Retinal pigment epithelial cell (primary cell): Measurements from ENCODE around the gene DDX17.

Experiments used
- DNase-seq: peaks from one replicate; pipeline ENCODE4 v3.0.0-alpha.2; 2010; ENCODE audit warnings: low read depth
- H3K4me3 ChIP-seq: 2 replicates; pipeline ENCODE4 v1.5.1; 2011; ENCODE audit warnings: mild to moderate bottlenecking, low read length, control low read depth, moderate library complexity
- CTCF ChIP-seq: conservative IDR thresholded peaks from 2 replicates; pipeline ENCODE4 v1.5.1; 2011; ENCODE audit warnings: low read depth, low read length, control low read depth, inconsistent platforms

Gene DDX17

GRCh38 chr22:38491707-38492348, 14.3 kb downstream of the DDX17 start:
- DNase-seq = no peak
- TF ChIP-seq CTCF = no peak

DNA sequence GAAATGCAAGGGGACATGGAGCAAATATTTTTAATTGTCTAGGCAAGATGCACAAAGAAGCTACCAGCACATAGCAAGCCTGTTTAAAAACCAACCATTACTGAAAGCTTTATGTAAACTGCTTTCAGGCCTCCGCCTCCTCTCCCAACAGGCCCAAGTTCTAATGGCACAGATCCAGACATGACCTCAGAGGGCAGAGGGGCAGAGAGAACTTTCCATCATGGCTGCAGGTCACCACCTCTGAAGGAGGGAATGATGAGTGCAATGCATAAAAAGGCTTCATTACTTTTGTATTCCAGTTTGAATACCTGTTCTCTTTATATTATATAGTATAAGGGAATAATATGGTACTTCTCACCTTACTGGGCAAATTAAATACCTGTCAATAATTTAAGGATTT, 15.2 kb downstream of the DDX17 start:
- DNase-seq = no peak
- H3K4me3 ChIP-seq = no peak overlapping the region
- no peak for TF ChIP-seq CTCF

More at GRCh38 chr22:38491707-38492348, 14.3 kb downstream of the DDX17 start:
- H3K4me3 ChIP-seq = no peak overlapping the region

GRCh38 chr22:38490475-38490874, 15.6 kb downstream of the DDX17 start:
- TF ChIP-seq CTCF = no peak
- H3K4me3 ChIP-seq = no peak overlapping the region
- no peak for DNase-seq

- TF ChIP-seq CTCF = no peak
- no peak for DNase-seq
- no peak overlapping the region for H3K4me3 ChIP-seq
These were observed 16.5 kb downstream of the DDX17 start for GRCh38 chr22:38489561-38490145.

DNA sequence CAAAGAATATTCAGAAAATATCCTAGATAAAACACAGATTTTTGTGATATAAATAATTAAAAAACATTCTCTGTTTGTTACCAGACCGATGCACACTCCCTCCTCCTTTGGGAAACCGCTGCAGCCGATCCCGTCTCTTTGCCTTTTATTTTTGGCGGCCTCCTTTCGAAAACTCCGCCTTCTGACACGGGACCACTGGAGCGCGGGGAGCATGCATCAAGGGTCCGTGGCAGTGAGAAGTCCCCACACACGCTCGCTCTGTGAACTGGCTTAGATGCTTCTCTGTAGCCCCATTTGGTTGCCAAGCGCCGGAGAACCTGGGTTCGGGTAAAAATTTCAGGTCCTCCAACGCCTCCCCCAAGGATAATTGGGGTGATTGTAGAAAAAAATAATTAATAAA, 17.0 kb downstream of the DDX17 start:
- TF ChIP-seq CTCF = no peak
- no peak overlapping the region for H3K4me3 ChIP-seq
- DNase-seq = no peak

- no peak for TF ChIP-seq CTCF
- H3K4me3 ChIP-seq = no peak overlapping the region
- no peak for DNase-seq
These were observed 18.2 kb downstream of the DDX17 start for GRCh38 chr22:38487946-38488345.

- DNase-seq = no peak
- no peak overlapping the region for H3K4me3 ChIP-seq
- no peak for TF ChIP-seq CTCF
These were observed 20.3 kb downstream of the DDX17 start for GRCh38 chr22:38485783-38486182.
